ELF-1 (cell line): Measurements from ENCODE around the gene AIP.

Source experiments
- DNase-seq: peaks from one replicate; pipeline ENCODE4 v3.0.0-alpha.2; 2016; ENCODE audit warnings: low read depth, low spot score

Gene AIP

GRCh38 chr11:67532889-67533288 is 50.1 kb downstream of the AIP start:
- DNase-seq: no peak

DNA sequence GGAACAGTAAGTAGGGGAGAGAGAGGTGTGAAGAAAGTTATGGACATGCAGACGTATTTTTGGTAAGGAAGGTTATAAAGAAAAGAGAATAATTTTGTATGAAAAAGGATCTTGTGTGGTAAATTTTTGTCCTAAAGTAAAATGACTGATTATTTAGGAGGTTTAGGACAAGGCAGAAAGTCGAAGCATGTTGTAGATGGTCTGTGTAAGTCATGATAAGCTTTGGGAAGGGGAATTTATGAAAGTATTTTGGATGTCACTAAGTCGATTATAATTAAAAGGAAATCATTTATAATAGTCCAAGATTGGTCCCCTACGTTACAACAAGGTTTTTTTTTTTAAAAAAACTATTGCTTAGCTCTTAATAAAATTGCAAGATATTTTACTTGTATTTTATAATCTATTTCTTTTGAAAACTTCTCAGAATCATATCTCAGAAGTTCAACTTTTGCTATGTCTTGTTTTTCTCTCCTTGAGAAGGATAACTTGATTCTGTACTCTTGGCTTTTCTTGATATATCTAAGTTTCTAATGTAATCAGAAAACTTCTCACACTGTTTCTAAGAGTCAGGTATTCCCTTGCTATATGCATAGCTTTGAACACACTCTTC is 51.3 kb downstream of the AIP start:
- DNase-seq: no peak

- DNase-seq: no peak
Observed at GRCh38 chr11:67535561-67535960, 52.7 kb downstream of the AIP start.

- no peak for DNase-seq
Observed at GRCh38 chr11:67538306-67538705, 55.5 kb downstream of the AIP start.

DNA sequence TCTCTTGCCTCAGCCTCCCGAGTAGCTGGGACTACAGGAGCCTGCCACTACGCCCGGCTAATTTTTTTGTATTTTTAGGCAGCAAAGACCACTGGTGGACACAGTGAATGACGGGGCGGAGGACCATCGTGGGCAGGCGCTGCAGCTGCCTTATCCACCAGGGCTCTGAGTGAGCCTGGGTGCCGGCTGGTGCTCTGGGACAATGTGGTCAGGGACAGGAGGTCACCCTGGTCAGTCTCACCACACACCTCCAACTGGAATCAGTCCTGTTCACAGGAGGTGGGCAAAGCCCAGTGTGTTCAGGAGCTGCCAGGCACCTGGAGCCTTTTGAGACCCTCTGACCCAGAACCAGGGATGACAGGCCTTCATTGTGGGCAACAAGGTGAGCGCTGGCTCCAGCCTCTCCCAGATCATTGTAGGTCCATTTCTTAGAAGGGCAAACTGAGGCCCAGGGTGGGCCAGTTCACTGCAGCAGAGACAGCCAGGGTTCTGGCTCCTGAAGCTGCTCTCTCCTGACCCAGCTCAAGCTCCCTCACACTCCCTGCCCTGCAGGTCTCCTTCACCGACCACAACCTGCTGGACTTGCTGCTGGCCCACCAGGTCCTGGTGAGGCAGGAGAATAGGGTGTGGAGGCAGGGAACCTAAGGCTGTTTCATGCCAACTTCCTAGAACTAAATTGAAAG is 56.1 kb downstream of the AIP start:
- no peak for DNase-seq

GRCh38 chr11:67539550-67539949 is 56.7 kb downstream of the AIP start:
- DNase-seq: no peak
